ENCODE results near the gene MRPS6.

Gene MRPS6

DNA sequence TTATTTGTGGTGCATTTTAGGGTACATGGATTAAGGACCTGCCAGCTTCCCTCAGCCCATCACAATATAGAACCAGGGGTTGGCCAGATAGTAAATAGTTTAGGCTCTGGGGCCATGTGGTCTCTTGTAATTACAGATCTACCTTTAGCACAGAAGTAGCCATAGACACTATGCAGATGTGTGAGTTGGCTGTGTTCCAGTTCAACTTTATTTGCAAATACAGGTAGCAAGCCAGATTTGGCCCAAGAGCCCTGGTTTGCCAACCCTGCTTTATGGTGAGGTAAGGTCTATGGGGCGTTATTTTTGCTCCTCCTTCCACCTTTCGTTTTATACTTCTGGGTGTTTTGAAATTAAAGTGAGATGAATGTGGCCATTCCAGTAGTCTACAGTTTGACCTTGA is 48.7 kb downstream of the MRPS6 start:
- no peak for DNase-seq (ENCODE audit: low read depth, low spot score)
- in situ Hi-C loops (cut with HindIII; ENCODE audit: low sequenced_read_pairs), result no loop called here
- no peak overlapping the region for H3K4me3 ChIP-seq (ENCODE audit: low read depth, low read length)
- TF ChIP-seq, protein P1, sequence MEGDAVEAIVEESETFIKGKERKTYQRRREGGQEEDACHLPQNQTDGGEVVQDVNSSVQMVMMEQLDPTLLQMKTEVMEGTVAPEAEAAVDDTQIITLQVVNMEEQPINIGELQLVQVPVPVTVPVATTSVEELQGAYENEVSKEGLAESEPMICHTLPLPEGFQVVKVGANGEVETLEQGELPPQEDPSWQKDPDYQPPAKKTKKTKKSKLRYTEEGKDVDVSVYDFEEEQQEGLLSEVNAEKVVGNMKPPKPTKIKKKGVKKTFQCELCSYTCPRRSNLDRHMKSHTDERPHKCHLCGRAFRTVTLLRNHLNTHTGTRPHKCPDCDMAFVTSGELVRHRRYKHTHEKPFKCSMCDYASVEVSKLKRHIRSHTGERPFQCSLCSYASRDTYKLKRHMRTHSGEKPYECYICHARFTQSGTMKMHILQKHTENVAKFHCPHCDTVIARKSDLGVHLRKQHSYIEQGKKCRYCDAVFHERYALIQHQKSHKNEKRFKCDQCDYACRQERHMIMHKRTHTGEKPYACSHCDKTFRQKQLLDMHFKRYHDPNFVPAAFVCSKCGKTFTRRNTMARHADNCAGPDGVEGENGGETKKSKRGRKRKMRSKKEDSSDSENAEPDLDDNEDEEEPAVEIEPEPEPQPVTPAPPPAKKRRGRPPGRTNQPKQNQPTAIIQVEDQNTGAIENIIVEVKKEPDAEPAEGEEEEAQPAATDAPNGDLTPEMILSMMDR (IDR thresholded peaks at IDR 0.05; ENCODE audit: low read depth, low read length), result no peak

DNA sequence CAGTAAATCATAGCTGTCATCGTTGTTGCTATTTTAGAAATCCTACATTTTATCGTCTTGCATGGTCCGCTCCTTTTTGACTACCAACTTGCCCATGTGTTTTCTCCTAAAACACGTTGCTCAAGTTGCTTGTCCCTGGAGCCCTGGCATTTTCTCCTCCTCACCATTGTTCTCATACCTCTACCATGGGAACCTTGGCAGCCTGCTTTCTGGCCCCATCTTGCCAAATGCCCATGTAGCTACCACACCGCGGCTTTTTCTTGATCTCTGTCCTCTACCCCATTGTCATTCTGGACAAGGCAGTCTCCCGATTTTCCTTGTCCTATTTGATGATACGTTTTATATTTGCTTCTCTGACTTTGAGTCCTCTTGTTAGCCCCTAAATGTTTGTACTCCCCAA is 50.2 kb downstream of the MRPS6 start:
- in situ Hi-C loops (cut with HindIII; ENCODE audit: low sequenced_read_pairs), result no loop called here
- TF ChIP-seq, protein P1 (IDR thresholded peaks at IDR 0.05; ENCODE audit: low read depth, low read length), result no peak
- H3K4me3 ChIP-seq (ENCODE audit: low read depth, low read length), result no peak overlapping the region
- DNase-seq (ENCODE audit: low read depth, low spot score), result no peak

DNA sequence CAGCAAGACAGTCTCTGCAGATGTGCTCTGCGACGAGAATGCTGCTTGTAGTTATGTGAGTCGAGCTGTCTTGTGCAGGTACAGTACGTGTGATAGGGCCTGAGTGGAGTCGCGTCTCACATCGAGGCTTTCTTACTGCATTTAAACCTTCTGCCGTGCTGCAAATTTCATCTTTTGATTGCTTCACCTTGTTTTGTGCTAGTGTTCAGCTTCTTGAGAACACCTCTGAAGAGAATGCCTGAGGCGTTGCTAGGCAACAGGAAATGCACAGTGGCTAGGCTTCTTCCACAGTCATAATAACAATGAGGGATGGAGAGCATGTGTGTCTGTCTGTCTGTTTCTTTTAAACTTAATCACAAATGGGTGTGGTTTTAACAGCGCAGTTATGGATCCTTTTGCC is 52.9 kb downstream of the MRPS6 start:
- peak; percentile 56 for DNase-seq (ENCODE audit: low read depth, low spot score)
- in situ Hi-C loops (cut with HindIII; ENCODE audit: low sequenced_read_pairs), result no loop called here
- TF ChIP-seq, protein P1 (IDR thresholded peaks at IDR 0.05; ENCODE audit: low read depth, low read length), result no peak
- no peak overlapping the region for H3K4me3 ChIP-seq (ENCODE audit: low read depth, low read length)

DNA sequence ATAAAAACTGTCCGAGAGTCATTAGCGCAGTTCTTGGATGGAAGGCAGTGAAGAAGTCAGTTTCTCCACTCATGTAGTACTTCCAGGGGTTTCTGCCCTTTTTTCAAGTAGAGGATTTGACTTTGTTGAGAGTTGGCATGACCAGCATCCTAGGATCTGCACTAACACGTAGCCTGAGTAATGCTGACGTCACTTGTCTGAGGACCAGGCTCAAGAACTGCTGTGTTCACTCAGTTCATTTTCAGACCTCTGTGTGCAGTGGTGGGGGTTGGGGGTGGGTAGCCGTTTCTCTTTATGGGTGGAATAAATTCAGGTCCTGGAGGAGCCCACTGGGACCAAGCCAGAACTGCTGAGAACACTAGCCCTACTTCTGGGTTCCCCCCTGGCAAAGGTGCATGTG is 53.3 kb downstream of the MRPS6 start:
- in situ Hi-C loops (cut with HindIII; ENCODE audit: low sequenced_read_pairs), result no loop called here
- TF ChIP-seq, protein P1 (IDR thresholded peaks at IDR 0.05; ENCODE audit: low read depth, low read length), result no peak
- H3K4me3 ChIP-seq (ENCODE audit: low read depth, low read length), result no peak overlapping the region
- peak; percentile 50 for DNase-seq (ENCODE audit: low read depth, low spot score)

DNA sequence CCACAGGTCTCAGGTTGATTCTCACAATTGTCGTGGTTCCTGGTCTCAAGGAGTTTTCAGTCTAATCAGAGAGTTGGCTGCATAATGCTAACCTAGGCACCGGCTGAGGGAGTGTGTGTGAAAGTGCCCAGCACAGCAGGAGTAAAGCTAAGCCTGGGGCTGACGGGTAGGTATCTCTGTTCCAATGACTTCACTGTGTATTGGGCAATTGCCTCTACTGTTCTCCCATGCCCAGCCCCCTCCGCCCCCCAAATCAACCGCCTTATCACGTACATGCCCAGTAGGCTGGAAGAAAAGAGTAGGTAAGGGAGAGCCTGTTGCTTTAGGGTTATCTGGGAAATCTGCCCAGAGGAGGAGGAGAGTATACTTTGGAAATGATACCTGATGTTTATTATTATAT is 54.7 kb downstream of the MRPS6 start:
- TF ChIP-seq, protein P1 (IDR thresholded peaks at IDR 0.05; ENCODE audit: low read depth, low read length), result no peak
- H3K4me3 ChIP-seq (ENCODE audit: low read depth, low read length), result no peak overlapping the region
- DNase-seq (ENCODE audit: low read depth, low spot score), result no peak
- in situ Hi-C loops (cut with HindIII; ENCODE audit: low sequenced_read_pairs), result no loop called here

DNA sequence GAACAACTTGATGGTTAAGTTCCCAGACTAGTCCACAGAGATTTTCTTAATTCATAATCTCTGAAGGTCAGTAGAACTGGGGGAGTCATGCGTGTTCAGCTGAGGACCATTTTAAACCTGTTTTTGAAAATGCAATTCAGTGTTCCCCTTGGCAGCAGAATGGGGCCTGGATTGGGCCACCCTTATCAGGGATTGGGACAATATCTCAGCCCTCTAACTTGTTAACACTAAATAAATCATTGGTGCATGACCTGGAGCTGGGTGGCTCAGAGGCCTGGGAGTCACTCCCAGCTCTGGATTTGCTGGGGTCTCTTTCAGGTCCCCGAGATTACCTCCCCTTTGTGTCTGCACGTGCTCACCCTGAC is 55.3 kb downstream of the MRPS6 start:
- in situ Hi-C loops (cut with HindIII; ENCODE audit: low sequenced_read_pairs), result no loop called here
- peak; percentile 4 for DNase-seq (ENCODE audit: low read depth, low spot score)
- H3K4me3 ChIP-seq (ENCODE audit: low read depth, low read length), result no peak overlapping the region
- TF ChIP-seq, protein P1 (IDR thresholded peaks at IDR 0.05; ENCODE audit: low read depth, low read length), result no peak
